Measurements from ENCODE around the gene DOCK4. TPM values are rescaled to one million over a fixed set of nuclear protein-coding genes. Genes with fewer than 3 reads are reported as not detected.
A peak's percentile ranks its signal among the peaks of the same experiment; 100 is the strongest.

The DOCK4 gene
- total and polyA plus RNA-seq, 9 donors: 8.2 to 14.0 (median 10.0) TPM

GRCh38 chr7:111873326-111873646 lies 332.9 kb downstream of the DOCK4 start:
- 91% methylated on average over 6 of the region's 8 CpGs for WGBS (ENCODE audit: insufficient coverage)
- Histone ChIP-seq H3K27me3 (ENCODE audit: control insufficient read depth, insufficient read depth, low read length) (no peaks in the 10 kb centered on the region), H3K27ac (ENCODE audit: low read length) (no peak overlapping the region), H3K4me3 (ENCODE audit: low read length) (no peak overlapping the region), H3K4me1 (ENCODE audit: control insufficient read depth, insufficient read depth, low read length) (peaks cover 3% of the 10 kb centered on the region), H3K9me3 (replicated peaks; ENCODE audit: control insufficient read depth, low read depth, low read length) (no peaks in the 10 kb centered on the region), H3K36me3 (ENCODE audit: control insufficient read depth, insufficient read depth, low read length) (peaks cover 2% of the 10 kb centered on the region)
- DNase-seq: no peak

- no peak for DNase-seq
- WGBS (ENCODE audit: insufficient coverage): no CpG with 5 or more reads among the region's 4 CpGs
- Histone ChIP-seq H3K36me3 (ENCODE audit: control insufficient read depth, insufficient read depth, low read length) (peaks cover 2% of the 10 kb centered on the region), H3K4me3 (ENCODE audit: low read length) (no peak overlapping the region), H3K27me3 (ENCODE audit: control insufficient read depth, insufficient read depth, low read length) (no peaks in the 10 kb centered on the region), H3K27ac (ENCODE audit: low read length) (no peak overlapping the region), H3K4me1 (ENCODE audit: control insufficient read depth, insufficient read depth, low read length) (peaks cover 3% of the 10 kb centered on the region), H3K9me3 (replicated peaks; ENCODE audit: control insufficient read depth, low read depth, low read length) (no peaks in the 10 kb centered on the region)
These were observed 333.5 kb downstream of the DOCK4 start for GRCh38 chr7:111872450-111873325.

DNA sequence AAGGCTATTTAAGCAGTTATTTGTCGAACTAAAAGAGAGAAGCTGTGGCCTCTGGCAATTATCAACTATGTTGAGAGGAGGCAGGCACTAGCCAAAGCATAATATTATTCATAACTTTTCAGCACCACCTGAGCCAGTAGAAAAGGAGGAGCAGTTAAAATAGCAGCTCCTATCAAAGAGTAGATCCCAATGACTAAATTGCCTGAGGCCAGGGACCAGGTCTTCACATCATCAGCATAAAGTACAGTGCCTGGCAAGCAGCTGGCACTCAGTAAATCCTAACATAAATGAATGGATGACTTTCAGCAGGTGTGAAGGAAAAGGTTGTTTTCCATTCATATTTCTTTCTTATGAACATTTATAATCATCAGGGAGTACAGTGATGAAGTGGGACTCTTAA lies 334.9 kb downstream of the DOCK4 start:
- WGBS (ENCODE audit: insufficient coverage): 100% methylated on average over 1 of the region's 1 CpG
- H3K27ac ChIP-seq (ENCODE audit: low read length): no peak overlapping the region
- peaks cover 2% of the 10 kb centered on the region for H3K36me3 ChIP-seq (ENCODE audit: control insufficient read depth, insufficient read depth, low read length)
- H3K27me3 ChIP-seq (ENCODE audit: control insufficient read depth, insufficient read depth, low read length): no peaks in the 10 kb centered on the region
- DNase-seq: no peak
- H3K4me3 ChIP-seq (ENCODE audit: low read length): no peak overlapping the region
- H3K9me3 ChIP-seq (replicated peaks; ENCODE audit: control insufficient read depth, low read depth, low read length): no peaks in the 10 kb centered on the region
- peaks cover 3% of the 10 kb centered on the region for H3K4me1 ChIP-seq (ENCODE audit: control insufficient read depth, insufficient read depth, low read length)

DNA sequence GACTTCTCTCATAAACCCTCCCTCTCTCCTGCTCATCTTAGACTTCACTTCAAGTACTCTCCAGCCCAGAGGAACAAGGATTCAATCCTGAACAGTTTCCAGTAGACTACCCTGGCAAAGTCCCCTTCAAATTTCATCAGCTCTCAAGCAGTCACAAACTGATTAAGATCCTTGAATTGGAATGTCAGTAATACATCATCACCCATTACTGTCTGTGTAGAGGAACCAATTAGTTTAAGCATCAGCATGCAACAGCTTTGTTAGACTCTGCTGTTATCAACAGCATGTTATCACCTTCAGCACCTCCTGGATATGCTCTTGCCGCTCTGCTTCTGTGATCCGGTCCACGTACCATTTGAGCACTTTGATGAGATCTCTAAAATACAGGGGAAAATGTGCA lies 336.9 kb downstream of the DOCK4 start:
- Histone ChIP-seq H3K27ac (ENCODE audit: low read length) (no peak overlapping the region), H3K4me3 (ENCODE audit: low read length) (no peak overlapping the region), H3K4me1 (ENCODE audit: control insufficient read depth, insufficient read depth, low read length) (peaks cover 3% of the 10 kb centered on the region), H3K36me3 (ENCODE audit: control insufficient read depth, insufficient read depth, low read length) (peaks cover 2% of the 10 kb centered on the region), H3K27me3 (ENCODE audit: control insufficient read depth, insufficient read depth, low read length) (no peaks in the 10 kb centered on the region), H3K9me3 (replicated peaks; ENCODE audit: control insufficient read depth, low read depth, low read length) (no peaks in the 10 kb centered on the region)
- WGBS (ENCODE audit: insufficient coverage): no CpG with 5 or more reads among the region's 3 CpGs
- DNase-seq: no peak

GRCh38 chr7:111867348-111867931 lies 338.8 kb downstream of the DOCK4 start:
- DNase-seq: peak; percentile 33
- no peaks in the 10 kb centered on the region for H3K4me1 ChIP-seq (ENCODE audit: control insufficient read depth, insufficient read depth, low read length)
- H3K4me3 ChIP-seq (ENCODE audit: low read length): no peak overlapping the region
- WGBS (ENCODE audit: insufficient coverage): 30% methylated on average over 2 of the region's 5 CpGs
- peaks cover 2% of the 10 kb centered on the region for H3K36me3 ChIP-seq (ENCODE audit: control insufficient read depth, insufficient read depth, low read length)
- H3K27me3 ChIP-seq (ENCODE audit: control insufficient read depth, insufficient read depth, low read length): no peaks in the 10 kb centered on the region
- peak overlapping the region; percentile 48 for H3K27ac ChIP-seq (ENCODE audit: low read length)
- no peaks in the 10 kb centered on the region for H3K9me3 ChIP-seq (replicated peaks; ENCODE audit: control insufficient read depth, low read depth, low read length)

- peaks cover 2% of the 10 kb centered on the region for H3K36me3 ChIP-seq (ENCODE audit: control insufficient read depth, insufficient read depth, low read length)
- 83% methylated on average over 1 of the region's 2 CpGs for WGBS (ENCODE audit: insufficient coverage)
- no peaks in the 10 kb centered on the region for H3K4me1 ChIP-seq (ENCODE audit: control insufficient read depth, insufficient read depth, low read length)
- no peaks in the 10 kb centered on the region for H3K27me3 ChIP-seq (ENCODE audit: control insufficient read depth, insufficient read depth, low read length)
- no peaks in the 10 kb centered on the region for H3K9me3 ChIP-seq (replicated peaks; ENCODE audit: control insufficient read depth, low read depth, low read length)
- no peak overlapping the region for H3K4me3 ChIP-seq (ENCODE audit: low read length)
- DNase-seq: no peak
- H3K27ac ChIP-seq (ENCODE audit: low read length): peak overlapping the region; percentile 48
These were observed 339.4 kb downstream of the DOCK4 start for GRCh38 chr7:111866787-111867186.

- no peak for DNase-seq
- Histone ChIP-seq H3K27ac (ENCODE audit: low read length) (no peak overlapping the region), H3K4me1 (ENCODE audit: control insufficient read depth, insufficient read depth, low read length) (no peaks in the 10 kb centered on the region), H3K27me3 (ENCODE audit: control insufficient read depth, insufficient read depth, low read length) (no peaks in the 10 kb centered on the region), H3K9me3 (replicated peaks; ENCODE audit: control insufficient read depth, low read depth, low read length) (no peaks in the 10 kb centered on the region), H3K4me3 (ENCODE audit: low read length) (no peak overlapping the region), H3K36me3 (ENCODE audit: control insufficient read depth, insufficient read depth, low read length) (no peaks in the 10 kb centered on the region)
- no CpG with 5 or more reads among the region's 1 CpG for WGBS (ENCODE audit: insufficient coverage)
These were observed 340.8 kb downstream of the DOCK4 start for GRCh38 chr7:111865430-111865829.

DNA sequence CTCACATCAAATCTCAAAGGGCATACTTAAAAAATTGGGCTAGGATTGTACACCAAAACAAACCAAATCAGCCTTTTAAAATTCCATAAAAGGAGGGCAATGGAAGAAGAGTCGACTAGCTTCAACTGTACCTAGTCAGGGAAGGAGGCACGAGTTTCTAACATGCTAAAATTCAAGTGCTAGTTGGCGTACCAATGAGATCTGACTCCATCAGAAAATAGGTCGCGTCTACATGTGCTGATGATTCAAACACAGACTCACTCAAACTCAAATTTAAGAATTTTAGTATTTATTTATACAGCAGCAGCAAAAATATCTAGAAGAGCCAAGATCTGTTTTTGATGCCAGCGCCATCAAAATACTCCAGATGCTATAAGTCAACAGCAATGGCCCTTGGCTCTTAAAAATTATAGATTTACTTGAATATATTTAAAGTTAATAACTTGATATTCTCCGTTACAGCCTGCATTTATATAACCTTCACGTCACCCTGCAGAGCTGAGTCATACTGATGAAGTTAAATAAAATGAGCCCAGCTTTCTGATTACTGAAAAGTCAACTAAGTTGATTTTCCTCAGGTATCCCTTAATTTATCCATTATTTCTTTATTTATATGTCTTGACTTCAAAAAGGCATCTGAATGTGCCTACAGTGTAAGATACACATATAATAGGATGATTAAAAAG lies 341.8 kb downstream of the DOCK4 start:
- no CpG with 5 or more reads among the region's 8 CpGs for WGBS (ENCODE audit: insufficient coverage)
- no peak overlapping the region for H3K27ac ChIP-seq (ENCODE audit: low read length)
- H3K4me3 ChIP-seq (ENCODE audit: low read length): no peak overlapping the region
- no peaks in the 10 kb centered on the region for H3K4me1 ChIP-seq (ENCODE audit: control insufficient read depth, insufficient read depth, low read length)
- H3K27me3 ChIP-seq (ENCODE audit: control insufficient read depth, insufficient read depth, low read length): no peaks in the 10 kb centered on the region
- DNase-seq: no peak
- H3K36me3 ChIP-seq (ENCODE audit: control insufficient read depth, insufficient read depth, low read length): peaks cover 6% of the 10 kb centered on the region
- H3K9me3 ChIP-seq (replicated peaks; ENCODE audit: control insufficient read depth, low read depth, low read length): no peaks in the 10 kb centered on the region

- 27% methylated on average over 4 of the region's 7 CpGs for WGBS (ENCODE audit: insufficient coverage)
- no peaks in the 10 kb centered on the region for H3K4me1 ChIP-seq (ENCODE audit: control insufficient read depth, insufficient read depth, low read length)
- no peaks in the 10 kb centered on the region for H3K9me3 ChIP-seq (replicated peaks; ENCODE audit: control insufficient read depth, low read depth, low read length)
- H3K4me3 ChIP-seq (ENCODE audit: low read length): no peak overlapping the region
- DNase-seq: no peak
- peaks cover 6% of the 10 kb centered on the region for H3K36me3 ChIP-seq (ENCODE audit: control insufficient read depth, insufficient read depth, low read length)
- no peaks in the 10 kb centered on the region for H3K27me3 ChIP-seq (ENCODE audit: control insufficient read depth, insufficient read depth, low read length)
- H3K27ac ChIP-seq (ENCODE audit: low read length): no peak overlapping the region
These were observed 342.9 kb downstream of the DOCK4 start for GRCh38 chr7:111863269-111863668.

DNA sequence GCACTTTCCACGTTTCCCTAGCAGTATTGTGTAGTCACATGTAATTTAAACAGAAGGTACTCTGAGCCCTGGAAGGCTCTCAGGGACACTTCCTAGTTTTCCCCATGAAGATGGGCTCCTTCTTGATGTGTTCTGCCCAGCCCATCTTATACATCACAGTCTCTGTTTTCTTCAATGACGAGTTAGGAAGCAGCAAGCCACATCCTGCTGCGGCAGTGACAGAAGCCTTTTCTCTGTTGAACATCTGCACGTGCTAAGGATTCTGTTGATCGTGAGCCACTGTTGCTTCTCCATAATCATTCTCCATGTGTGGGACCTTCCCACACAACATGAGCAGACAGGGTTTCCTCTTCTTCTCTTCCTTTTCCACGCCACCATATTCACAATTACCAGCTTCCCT lies 346.0 kb downstream of the DOCK4 start:
- Histone ChIP-seq H3K9me3 (replicated peaks; ENCODE audit: control insufficient read depth, low read depth, low read length) (no peaks in the 10 kb centered on the region), H3K4me3 (ENCODE audit: low read length) (no peak overlapping the region), H3K27ac (ENCODE audit: low read length) (no peak overlapping the region), H3K27me3 (ENCODE audit: control insufficient read depth, insufficient read depth, low read length) (no peaks in the 10 kb centered on the region), H3K36me3 (ENCODE audit: control insufficient read depth, insufficient read depth, low read length) (peaks cover 6% of the 10 kb centered on the region), H3K4me1 (ENCODE audit: control insufficient read depth, insufficient read depth, low read length) (no peaks in the 10 kb centered on the region)
- 93% methylated on average over 5 of the region's 6 CpGs for WGBS (ENCODE audit: insufficient coverage)
- DNase-seq: no peak
